NCI-H82 (cell line): ENCODE results near the gene ABLIM3.

Experiments
- DNase-seq: peaks from one replicate; lab custom pipeline; 2025; lab: John Stamatoyannopoulos, UW

The ABLIM3 gene

GRCh38 chr5:149309354-149309753, 168.1 kb downstream of the ABLIM3 start:
- DNase-seq: no peak
